Fibroblast of lung (primary cell): ENCODE data around the gene TRIM73.
"Not testable (repeated sequence)": the region's sequence is repeated elsewhere in the genome, so short reads cannot be mapped to it uniquely, and the experiment has no call there.

ENCODE experiments used
- EZH2 ChIP-seq: IDR thresholded peaks from 2 replicates; pipeline ENCODE4 v1.5.1; 2012; ENCODE audit warnings: low read length, control low read depth, mild to moderate bottlenecking; ENCODE audit errors: missing control alignments
- TF ChIP-seq, protein P1 (sequence below), 2 donors: IDR thresholded peaks in 1 of 2; conservative IDR thresholded peaks in 1 of 2; 1 replicate in 1 of 2; 2 replicates in 1 of 2; pipeline ENCODE4 v1.5.1; 2011 to 2012; ENCODE audit warnings: low read length in 2 of 2, control low read depth in 1 of 2, inconsistent platforms in 1 of 2, low read depth in 1 of 2, mild to moderate bottlenecking in 1 of 2

DNA sequence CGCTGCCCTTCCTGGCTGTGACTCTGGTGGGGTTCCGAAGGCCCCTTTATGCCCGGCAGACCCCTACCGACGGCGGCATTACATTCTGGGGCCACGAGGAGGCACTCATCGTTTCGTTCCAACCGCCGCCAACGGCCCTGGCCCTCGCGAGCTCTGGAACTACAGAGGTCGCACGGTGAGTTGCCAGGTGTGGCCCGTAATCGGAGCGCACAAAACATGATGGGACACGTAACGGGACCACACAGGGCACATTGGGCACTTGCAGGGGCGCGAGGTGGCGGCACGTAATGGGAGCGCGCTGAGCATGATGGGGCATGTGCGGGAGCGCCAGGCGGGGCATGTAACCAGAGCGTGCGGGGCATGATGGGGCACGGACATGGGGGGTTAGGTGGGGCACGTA is at the start of gene TRIM73:
- TF ChIP-seq EZH2: not testable (repeated sequence)
- TF ChIP-seq, protein P1, sequence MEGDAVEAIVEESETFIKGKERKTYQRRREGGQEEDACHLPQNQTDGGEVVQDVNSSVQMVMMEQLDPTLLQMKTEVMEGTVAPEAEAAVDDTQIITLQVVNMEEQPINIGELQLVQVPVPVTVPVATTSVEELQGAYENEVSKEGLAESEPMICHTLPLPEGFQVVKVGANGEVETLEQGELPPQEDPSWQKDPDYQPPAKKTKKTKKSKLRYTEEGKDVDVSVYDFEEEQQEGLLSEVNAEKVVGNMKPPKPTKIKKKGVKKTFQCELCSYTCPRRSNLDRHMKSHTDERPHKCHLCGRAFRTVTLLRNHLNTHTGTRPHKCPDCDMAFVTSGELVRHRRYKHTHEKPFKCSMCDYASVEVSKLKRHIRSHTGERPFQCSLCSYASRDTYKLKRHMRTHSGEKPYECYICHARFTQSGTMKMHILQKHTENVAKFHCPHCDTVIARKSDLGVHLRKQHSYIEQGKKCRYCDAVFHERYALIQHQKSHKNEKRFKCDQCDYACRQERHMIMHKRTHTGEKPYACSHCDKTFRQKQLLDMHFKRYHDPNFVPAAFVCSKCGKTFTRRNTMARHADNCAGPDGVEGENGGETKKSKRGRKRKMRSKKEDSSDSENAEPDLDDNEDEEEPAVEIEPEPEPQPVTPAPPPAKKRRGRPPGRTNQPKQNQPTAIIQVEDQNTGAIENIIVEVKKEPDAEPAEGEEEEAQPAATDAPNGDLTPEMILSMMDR (conservative IDR thresholded peaks at IDR 0.05 in 1 of 2, IDR thresholded peaks at IDR 0.05 in 1 of 2; ENCODE audit: low read depth in 1 of 2, low read length in 2 of 2): not testable (repeated sequence)
